ENCODE results near the gene NAA38.

Gene NAA38

GRCh38 chr17:7833011-7833794, 24.2 kb downstream of the NAA38 start:
- TF ChIP-seq, protein P1, sequence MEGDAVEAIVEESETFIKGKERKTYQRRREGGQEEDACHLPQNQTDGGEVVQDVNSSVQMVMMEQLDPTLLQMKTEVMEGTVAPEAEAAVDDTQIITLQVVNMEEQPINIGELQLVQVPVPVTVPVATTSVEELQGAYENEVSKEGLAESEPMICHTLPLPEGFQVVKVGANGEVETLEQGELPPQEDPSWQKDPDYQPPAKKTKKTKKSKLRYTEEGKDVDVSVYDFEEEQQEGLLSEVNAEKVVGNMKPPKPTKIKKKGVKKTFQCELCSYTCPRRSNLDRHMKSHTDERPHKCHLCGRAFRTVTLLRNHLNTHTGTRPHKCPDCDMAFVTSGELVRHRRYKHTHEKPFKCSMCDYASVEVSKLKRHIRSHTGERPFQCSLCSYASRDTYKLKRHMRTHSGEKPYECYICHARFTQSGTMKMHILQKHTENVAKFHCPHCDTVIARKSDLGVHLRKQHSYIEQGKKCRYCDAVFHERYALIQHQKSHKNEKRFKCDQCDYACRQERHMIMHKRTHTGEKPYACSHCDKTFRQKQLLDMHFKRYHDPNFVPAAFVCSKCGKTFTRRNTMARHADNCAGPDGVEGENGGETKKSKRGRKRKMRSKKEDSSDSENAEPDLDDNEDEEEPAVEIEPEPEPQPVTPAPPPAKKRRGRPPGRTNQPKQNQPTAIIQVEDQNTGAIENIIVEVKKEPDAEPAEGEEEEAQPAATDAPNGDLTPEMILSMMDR (IDR thresholded peaks at IDR 0.05; ENCODE audit: extremely low read depth, missing control alignments), result no peak

GRCh38 chr17:7832431-7832830, 24.9 kb downstream of the NAA38 start:
- no peak for DNase-seq (ENCODE audit: low spot score)
- TF ChIP-seq, protein P1 (IDR thresholded peaks at IDR 0.05; ENCODE audit: extremely low read depth, missing control alignments), result no peak

More at GRCh38 chr17:7833011-7833794, 24.2 kb downstream of the NAA38 start:
- DNase-seq (ENCODE audit: low spot score), result no peak

DNA sequence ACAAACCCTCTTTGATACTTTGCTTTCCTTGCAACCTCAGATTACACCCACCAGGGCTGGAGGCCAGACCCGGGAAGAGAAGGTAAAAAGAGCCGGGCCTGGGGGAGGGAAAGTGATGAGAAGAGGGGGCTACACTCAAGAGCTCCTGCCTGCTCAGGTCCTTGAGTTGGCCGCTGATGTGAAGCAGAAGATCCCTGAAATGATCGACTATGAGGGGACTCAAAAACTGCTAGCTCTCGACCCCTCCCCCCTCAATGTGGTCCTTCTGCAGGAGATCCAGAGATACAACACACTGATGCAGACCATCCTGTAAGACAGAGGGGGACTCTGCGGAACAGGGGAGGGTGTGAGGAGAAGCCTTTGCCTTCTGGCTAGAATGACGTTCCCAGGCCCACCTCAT, 26.1 kb downstream of the NAA38 start:
- DNase-seq (ENCODE audit: low spot score), result no peak
- TF ChIP-seq, protein P1 (IDR thresholded peaks at IDR 0.05; ENCODE audit: extremely low read depth, missing control alignments), result no peak

GRCh38 chr17:7830616-7831015, 26.7 kb downstream of the NAA38 start:
- TF ChIP-seq, protein P1 (IDR thresholded peaks at IDR 0.05; ENCODE audit: extremely low read depth, missing control alignments), result no peak
- no peak for DNase-seq (ENCODE audit: low spot score)

DNA sequence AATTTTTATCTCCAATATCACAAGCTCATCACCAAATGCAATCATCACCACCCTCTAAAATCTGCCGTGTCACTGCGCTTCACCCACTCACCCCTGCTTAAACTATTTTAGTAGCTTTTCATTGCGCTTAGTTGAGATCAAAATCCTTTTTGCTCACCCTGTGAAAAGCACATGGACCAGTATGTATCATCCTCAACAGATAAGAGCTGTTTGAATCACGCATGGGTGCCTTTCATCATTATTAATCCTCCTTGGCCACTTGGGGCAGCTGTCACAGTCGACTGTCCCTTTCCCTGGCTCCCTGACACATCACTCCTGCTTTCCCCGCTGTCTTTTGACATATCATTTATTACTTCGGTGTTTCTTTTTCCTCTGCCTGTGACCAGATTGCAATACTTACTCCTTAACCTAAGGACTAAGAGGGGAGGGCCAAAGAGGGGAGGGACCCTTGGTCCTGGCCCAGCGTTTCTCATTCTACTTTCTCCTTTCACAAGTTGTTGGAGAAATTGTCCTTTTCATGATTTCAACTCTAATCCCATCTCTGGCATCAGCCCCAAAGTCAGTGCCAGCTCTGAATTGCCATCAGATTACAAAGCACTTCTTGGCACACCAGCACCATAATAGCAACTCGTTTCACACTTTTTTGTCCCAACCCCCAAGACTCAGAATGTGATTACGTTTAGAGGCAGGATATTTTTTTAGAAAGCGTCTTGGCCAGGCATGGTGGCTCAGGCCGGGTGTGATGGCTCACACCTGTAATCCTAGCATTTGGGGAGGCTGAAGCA, 32.0 kb downstream of the NAA38 start:
- no peak for DNase-seq (ENCODE audit: low spot score)
- TF ChIP-seq, protein P1 (IDR thresholded peaks at IDR 0.05; ENCODE audit: extremely low read depth, missing control alignments), result no peak

DNA sequence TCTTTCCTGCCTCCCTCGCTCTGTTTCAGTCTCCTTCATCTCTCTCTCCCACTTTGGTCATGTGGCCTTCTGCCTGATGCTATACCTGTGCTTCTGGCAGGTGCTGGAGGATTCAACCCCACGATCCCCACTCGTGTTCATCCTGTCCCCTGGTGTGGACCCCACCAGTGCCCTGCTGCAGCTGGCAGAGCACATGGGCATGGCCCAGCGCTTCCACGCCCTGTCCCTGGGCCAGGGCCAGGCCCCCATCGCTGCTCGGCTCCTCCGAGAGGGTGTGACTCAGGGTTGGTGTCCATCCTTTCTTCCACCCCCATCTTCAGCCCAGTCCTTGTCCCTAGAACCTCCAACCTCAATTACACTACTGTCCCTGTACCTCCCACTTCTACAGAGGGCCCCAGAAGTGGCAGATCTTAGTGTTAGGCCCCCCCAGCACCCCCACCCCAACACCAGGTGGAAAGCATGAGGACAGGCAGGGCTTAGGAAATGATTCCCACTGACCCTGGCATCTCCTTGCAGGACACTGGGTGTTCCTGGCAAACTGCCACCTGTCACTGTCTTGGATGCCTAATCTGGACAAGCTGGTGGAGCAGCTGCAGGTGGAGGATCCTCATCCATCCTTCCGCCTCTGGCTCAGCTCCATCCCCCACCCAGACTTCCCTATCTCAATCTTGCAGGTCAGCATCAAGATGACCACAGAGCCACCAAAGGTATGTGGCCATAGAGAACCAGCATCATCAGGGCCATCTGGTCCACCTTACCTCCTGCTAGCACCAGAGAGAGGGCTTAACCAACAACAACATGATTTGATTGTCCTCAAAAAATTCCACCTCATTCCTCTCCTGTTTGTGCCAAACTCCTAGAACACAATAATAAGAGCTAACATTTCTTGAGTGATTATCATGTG, 33.1 kb downstream of the NAA38 start:
- TF ChIP-seq, protein P1 (IDR thresholded peaks at IDR 0.05; ENCODE audit: extremely low read depth, missing control alignments), result no peak
- DNase-seq (ENCODE audit: low spot score), result no peak
